GM15510 (cell line): ENCODE results near the gene THAP7.
A peak's percentile ranks its signal among the peaks of the same experiment; 100 is the strongest.

ENCODE experiments used
- POLR2A ChIP-seq: IDR thresholded peaks from 3 replicates; pipeline ENCODE4 v1.6.1; 2011; ENCODE audit warnings: borderline replicate concordance; ENCODE audit not compliant: insufficient read length; ENCODE audit errors: extremely low read depth

The THAP7 gene

DNA sequence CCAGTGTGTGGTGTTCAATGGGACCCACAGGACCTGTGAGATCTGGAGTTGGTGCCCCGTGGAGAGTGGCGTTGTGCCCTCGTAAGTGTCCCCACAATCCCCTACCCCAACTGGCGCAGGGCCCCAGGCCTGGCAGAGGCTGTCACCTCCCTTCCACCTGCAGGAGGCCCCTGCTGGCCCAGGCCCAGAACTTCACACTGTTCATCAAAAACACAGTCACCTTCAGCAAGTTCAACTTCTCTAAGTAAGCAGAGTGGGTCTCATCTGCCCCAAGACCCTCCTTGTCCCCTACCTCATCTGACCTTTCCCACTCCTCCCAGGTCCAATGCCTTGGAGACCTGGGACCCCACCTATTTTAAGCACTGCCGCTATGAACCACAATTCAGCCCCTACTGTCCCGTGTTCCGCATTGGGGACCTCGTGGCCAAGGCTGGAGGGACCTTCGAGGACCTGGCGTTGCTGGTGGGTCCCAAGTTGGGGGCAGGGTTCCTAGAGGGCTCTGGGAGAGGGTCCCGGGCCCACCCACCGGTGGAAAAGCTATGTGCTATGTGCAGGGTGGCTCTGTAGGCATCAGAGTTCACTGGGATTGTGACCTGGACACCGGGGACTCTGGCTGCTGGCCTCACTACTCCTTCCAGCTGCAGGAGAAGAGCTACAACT, 21.2 kb upstream of the THAP7 start:
- TF ChIP-seq POLR2A = no peak

- TF ChIP-seq POLR2A = no peak
Observed at GRCh38 chr22:21022507-21022906, 20.6 kb upstream of the THAP7 start.

GRCh38 chr22:21020802-21021429, 19.0 kb upstream of the THAP7 start:
- TF ChIP-seq POLR2A = no peak

DNA sequence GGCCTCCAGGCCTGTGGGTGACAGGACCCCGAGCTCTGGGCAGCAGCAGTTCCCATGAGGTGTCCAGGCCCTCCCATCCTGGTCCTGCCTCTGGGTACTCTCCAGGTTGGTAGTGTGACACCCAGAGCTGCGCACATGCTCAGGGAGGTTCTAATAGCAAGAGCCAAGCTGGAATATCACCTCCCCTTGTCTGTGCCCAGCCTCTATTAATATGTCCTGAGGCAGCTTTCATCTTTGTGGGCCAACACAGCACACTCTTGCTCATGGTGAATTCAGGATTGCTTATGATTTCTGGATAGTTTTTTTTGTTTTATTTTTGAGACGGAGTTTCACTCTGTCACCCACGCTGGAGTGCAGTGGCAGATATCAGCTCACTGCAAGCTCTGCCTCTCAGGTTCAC, 16.4 kb upstream of the THAP7 start:
- no peak for TF ChIP-seq POLR2A

GRCh38 chr22:21016644-21017420, 14.9 kb upstream of the THAP7 start:
- TF ChIP-seq POLR2A = no peak

DNA sequence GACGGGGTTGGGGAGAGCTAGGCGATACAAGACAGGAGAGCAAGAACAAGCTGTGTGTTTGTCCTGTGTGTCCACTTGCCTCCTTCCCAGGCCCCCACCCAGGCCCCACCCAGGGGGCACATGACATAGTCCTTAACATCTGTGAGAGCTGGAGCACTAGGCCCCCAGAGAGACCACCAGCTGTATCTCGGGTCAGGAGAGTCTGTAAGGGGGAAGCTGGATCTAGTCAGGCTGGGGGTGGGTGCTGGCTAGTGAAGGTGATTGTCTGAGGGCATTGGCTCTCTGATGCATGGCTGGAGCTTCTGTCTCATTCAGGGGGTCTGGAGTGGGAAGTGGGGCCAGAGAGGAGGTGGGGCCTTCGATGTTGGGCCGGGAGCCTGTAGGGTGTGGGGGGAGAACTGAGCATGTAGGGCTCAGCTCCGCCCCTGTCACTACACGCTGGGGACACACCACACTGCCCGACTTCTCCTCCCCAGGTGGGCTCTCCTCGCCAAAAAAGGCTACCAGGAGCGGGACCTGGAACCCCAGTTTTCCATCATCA, 13.6 kb upstream of the THAP7 start:
- TF ChIP-seq POLR2A = no peak

- no peak for TF ChIP-seq POLR2A
Observed at GRCh38 chr22:21014726-21015465, 13.0 kb upstream of the THAP7 start, which contains the start of gene P2RX6. Gene P2RX6, plus strand, starts transcription at chr22:21015165. Its CDS starts 10 bp downstream, at chr22:21015175.

DNA sequence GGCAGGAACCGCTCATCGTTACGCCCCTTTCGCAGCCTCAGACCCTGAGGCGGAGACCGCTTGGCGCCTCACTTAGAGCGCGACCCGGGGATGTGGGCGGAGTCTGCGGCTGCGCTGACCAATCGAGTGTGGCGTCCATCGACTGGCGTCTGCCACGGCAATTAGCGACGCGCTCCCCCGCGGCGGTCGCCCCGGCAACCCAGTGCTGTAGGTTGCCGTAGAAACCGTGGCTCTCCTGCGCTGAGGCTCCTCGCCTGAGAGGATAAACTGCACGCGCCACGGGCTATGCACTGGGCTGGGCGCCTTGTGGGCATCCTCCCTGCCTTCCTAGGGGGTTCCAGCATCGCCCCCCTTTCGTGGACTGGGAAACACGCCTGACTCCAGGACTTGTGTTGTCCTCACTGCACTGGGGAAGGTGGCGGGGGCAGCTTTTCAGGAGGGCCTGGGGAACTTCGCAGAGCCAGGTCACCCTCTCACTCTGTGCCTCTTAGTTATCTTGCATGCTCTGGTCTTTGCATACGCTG, 12.3 kb upstream of the THAP7 start:
- TF ChIP-seq POLR2A = peak; percentile 29

DNA sequence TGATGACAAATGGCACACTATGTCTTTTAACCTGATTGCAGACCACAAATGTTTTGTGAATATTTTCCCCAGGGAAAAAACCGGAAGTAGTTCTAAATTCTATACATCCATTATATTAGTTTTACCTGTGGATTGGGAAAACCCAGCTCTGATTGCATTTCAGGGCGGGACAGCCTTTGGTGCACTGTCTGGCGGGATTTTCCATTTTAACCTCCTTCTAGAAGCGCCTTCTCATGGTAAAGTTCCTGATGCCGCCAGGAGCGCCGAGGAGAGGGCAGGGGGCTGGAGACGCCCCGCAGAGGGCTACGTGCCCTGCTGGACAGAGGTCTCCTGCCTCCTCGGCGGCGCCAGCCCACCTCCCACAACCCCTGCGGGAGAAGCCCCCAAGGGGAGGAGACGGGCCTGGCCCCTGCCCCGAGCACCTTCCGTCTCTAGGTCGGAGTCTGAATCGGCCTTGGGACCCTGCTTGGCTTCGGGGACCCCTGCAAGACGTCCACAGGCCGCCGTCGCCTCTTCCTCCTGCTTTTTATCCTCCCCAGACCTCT, 11.8 kb upstream of the THAP7 start:
- no peak for TF ChIP-seq POLR2A

DNA sequence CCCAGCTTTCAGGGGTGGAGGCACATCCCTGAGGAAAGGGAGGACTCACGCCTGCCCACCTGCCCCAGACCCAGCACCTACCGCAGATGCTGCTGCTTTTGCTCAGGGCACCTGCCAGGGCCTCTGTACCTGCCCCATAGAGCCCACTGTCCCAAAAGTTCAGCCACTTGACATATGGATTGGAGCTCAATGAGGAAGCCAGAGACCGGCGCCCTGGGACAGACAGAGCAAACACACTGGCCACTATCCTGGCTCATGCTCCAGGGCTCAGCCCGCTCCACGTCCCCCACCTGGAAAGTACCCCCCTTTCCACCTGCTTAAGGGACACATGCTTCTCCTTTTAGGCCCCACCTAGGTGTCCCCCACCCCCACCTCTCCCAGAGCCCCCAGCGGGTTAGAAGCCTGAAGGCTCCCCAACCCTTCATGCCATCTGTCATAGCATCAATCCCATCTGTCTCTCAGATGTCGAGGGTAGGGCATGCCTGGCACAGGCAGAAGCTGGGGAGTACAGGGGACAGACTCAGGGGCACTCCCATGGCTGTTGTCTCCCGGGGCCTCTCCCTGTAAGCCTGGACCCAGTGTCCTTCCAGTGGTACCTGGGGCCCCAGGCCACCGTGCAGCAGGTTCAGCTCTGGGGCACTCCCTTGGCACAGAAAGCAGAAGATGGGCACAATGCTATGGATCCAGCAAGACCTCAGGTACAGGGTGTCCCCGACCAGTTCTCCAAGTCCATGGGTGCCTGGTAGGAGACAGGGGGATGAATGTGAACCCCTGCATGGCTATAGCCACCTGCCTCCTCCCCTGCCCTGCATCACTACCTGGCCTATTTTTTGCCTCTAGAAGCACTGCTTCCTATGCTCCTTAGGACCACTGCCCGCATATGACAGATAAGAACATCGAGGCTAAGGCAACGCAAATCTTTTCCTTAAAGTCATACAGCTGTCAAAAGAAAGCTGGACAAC, 10.8 kb upstream of the THAP7 start:
- TF ChIP-seq POLR2A = no peak

DNA sequence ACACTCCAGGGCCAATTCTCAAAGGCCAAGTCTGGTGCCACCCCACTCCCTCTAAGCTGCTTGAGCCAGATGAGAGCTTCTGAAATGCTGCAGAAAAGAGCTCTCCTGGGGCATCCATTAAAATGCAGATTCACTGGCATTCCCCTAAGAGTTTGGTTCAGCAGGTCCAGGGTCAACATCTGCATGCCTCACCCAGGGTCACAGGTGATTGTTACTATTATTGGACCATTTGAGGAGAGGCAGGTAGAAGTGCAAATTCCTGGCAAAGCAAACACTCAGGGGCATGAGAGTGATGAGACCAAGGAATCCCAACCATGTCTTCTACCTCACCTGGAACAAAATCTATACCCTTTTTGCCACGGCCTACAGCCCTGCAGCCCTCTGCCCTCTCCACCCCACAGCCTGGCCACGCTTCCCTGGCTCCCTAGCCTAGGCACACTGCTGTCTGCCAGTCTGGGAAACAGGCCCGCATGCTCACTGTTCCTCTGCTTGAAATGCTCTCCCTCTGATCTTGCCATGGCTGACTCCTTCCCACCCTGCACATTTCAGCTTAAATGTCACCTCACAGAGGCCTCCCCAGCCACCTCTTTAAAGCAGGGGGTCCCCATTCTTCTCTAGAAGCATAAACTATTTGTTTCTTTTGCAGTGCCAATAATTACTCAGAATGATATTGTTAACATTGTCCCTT, 8.7 kb upstream of the THAP7 start:
- TF ChIP-seq POLR2A = no peak

DNA sequence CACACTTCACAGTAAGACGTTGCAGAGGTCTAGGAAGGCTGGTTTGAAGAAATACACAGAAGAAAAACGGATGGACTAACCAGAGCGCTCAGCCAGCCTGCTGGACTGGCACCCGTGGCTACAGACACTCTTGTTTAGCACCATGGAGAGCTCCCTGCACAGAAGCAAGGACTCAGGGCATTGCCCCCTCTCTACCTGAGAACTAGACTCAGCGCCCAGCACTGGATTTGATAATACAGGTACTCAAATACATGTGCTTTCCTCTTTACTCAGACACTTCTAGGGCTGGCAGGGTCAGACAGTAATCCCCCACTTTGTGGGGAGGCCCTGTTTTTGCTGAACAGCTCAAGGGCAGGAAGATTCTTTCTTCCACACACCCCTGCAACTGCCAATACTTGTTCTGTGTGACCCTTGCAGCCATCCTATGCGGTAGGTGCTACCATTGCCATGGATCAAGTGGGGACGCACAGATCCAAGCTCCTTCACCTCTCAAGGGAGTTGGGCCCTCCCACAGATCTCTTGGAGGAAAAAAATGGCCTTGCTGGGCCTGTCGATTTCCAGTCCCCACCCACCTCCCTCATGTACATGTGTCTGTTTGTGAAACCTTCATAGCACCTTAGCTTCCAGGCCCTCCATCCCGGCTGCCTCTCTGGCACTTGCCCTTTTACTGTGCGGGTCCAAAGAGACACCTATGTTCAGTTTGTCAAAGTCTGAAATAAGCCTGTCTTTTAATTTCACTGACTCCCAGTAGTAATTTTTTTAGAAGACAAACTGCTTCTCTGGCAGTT, 7.9 kb upstream of the THAP7 start:
- no peak for TF ChIP-seq POLR2A
